Measurements from ENCODE around the gene GZMH.
"Not testable (repeated sequence)": the region's sequence is repeated elsewhere in the genome, so short reads cannot be mapped to it uniquely, and the experiment has no call there.

The GZMH gene

GRCh38 chr14:24597403-24597802 lies 12.1 kb downstream of the GZMH start:
- DNase-seq (ENCODE audit: low read depth in 2 of 2) = no peak
- TF ChIP-seq CTCF (IDR thresholded peaks at IDR 0.05; ENCODE audit: low read depth, low read length) = no peak
- H3K4me3 ChIP-seq (replicated peaks in 1 of 2; ENCODE audit: low read depth in 2 of 2, low read length in 2 of 2) = no peak overlapping the region

DNA sequence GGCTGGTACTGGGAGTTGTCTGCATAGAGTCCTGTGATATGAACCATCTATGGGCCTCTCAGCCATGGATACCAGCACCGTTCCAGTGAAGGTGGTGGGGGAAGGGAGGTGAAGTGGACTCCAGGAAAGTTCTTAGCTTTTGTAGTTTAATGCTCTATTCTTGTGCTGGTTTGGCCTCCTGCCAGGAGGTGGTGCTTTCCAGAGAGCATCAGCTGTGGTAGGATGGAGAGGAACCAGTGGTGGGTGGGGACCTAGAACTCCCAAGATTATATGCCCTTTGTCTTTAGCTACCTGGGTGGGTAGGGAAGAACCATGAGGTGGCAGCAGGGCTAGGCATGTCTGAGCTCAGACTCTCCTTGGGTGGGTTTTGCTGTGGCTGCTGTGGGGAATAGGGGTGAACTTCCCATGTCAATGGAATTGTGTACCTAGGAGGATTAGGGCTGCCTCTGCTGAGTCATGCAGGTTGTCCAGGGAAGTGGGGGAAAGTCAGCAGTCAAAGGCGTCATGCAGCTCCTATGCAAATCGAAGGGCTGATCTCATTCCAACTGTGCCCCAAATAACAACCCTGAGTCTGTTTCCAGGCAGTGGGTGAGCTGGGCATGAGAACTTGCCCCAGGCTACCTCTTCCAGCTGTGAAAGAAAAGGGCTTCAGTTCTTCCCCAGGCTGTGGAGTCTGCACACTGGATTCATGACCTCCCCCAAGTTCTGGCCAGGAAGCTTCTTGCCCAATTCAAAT lies 14.2 kb downstream of the GZMH start:
- DNase-seq (ENCODE audit: low read depth in 2 of 2) = no peak
- no peak for TF ChIP-seq CTCF (IDR thresholded peaks at IDR 0.05; ENCODE audit: low read depth, low read length)
- H3K4me3 ChIP-seq (replicated peaks in 1 of 2; ENCODE audit: low read depth in 2 of 2, low read length in 2 of 2) = no peak overlapping the region

DNA sequence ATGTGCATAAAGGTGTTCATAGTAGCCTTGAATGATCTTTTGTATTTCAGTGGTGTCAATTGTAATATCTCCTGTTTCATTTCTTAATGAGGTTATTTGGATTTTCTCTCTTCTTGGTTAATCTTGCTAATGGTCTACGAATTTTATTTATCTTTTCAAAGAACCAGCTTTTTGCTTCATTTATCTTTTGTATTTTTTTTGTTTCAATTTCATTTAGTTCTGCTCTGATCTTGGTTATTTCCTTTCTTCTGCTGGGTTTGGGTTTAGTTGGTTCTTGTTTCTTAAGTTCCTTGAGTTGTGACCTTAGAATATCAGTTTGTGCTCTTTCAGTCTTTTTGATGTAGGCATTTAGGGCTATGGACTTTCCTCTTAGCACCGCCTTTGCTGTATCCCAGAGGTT lies 18.5 kb downstream of the GZMH start:
- not testable (repeated sequence) for DNase-seq (ENCODE audit: low read depth in 2 of 2); H3K4me3 ChIP-seq (replicated peaks in 1 of 2; ENCODE audit: low read depth in 2 of 2, low read length in 2 of 2)

DNA sequence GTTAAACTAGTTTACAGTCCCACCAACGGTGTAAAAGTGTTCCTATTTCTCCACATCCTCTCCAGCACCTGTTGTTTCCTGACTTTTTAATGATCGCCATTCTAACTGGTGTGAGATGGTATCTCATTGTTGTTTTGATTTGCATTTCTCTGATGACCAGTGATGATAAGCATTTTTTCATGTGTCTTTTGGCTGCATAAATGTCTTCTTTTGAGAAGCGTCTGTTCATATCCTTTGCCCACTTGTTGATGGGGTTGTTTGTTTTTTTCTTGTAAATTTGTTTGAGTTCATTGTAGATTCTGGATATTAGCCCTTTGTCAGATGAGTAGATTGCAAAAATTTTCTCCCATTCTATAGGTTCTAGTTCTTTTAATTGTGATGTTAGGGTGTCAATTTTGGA lies 25.1 kb downstream of the GZMH start:
- not testable (repeated sequence) for H3K4me3 ChIP-seq (replicated peaks in 1 of 2; ENCODE audit: low read depth in 2 of 2, low read length in 2 of 2); DNase-seq (ENCODE audit: low read depth in 2 of 2)

- DNase-seq (ENCODE audit: low read depth in 2 of 2) = no peak
- H3K4me3 ChIP-seq (replicated peaks in 1 of 2; ENCODE audit: low read depth in 2 of 2, low read length in 2 of 2) = no peak overlapping the region
- TF ChIP-seq CTCF (IDR thresholded peaks at IDR 0.05; ENCODE audit: low read depth, low read length) = no peak
Observed at GRCh38 chr14:24578558-24578957, 30.9 kb downstream of the GZMH start.

DNA sequence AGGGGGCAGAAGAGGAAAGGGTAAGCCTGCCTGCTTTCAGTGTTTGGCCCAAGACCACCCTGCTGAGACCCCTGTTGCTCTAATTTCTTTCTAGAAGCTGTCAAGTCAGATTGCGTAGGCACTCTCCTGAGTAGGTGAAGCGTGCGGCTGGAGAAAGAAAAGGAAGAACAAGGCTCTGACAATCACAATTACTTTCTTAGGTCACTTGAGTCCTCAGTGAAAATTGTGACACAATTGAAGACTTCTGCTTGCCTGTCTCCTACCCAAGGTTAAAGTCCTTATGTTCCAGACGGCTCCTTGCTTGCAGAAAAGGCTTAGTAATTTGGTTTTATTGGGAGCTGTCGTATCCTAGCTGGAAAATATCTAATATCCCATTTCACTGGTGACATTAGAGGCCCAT lies 32.7 kb downstream of the GZMH start:
- H3K4me3 ChIP-seq (replicated peaks in 1 of 2; ENCODE audit: low read depth in 2 of 2, low read length in 2 of 2) = no peak overlapping the region
- no peak for TF ChIP-seq CTCF (IDR thresholded peaks at IDR 0.05; ENCODE audit: low read depth, low read length)
- DNase-seq (ENCODE audit: low read depth in 2 of 2) = no peak

GRCh38 chr14:24576182-24576581 lies 33.3 kb downstream of the GZMH start, which contains the start of gene CTSG:
TSS of gene CTSG (minus strand) at chr14:24576250. CDS start at chr14:24576223, 27 bp downstream.
- H3K4me3 ChIP-seq (replicated peaks in 1 of 2; ENCODE audit: low read depth in 2 of 2, low read length in 2 of 2) = no peak within 1 kb of the TSS
- DNase-seq (ENCODE audit: low read depth in 2 of 2) = no peak
- no peak for TF ChIP-seq CTCF (IDR thresholded peaks at IDR 0.05; ENCODE audit: low read depth, low read length)

- no peak overlapping the region for H3K4me3 ChIP-seq (replicated peaks in 1 of 2; ENCODE audit: low read depth in 2 of 2, low read length in 2 of 2)
- TF ChIP-seq CTCF (IDR thresholded peaks at IDR 0.05; ENCODE audit: low read depth, low read length) = no peak
Observed at GRCh38 chr14:24574206-24574774, 35.2 kb downstream of the GZMH start.

More at GRCh38 chr14:24574206-24574774, 35.2 kb downstream of the GZMH start:
- DNase-seq (ENCODE audit: low read depth in 2 of 2) = no peak

Measured in cardiac fibroblast (primary cell).